HEK293 (cell line): ENCODE data around the gene SLC2A4.

Experiments used
- CTCF ChIA-PET: fragments of 350-600 bp; formaldehyde crosslinking; extraction: SDS; loops from one replicate; lab custom pipeline; 2021; ENCODE audit warnings: antibody characterized with exemption; lab: Yijun Ruan, JAX
- POLR2A ChIA-PET: fragments of 300-600 bp; formaldehyde crosslinking; extraction: SDS; loops from one replicate; lab custom pipeline; 2020; ENCODE audit warnings: antibody characterized with exemption, inconsistent platforms; lab: Yijun Ruan, JAX
- H3K27ac ChIP-seq: fragments of 200-500 bp; sonication (Bioruptor generic); 2 replicates; pipeline ENCODE4 v1.5.1; 2014; ENCODE audit warnings: low read depth, low read length, control low read depth, inconsistent platforms; ENCODE audit errors: extremely low read depth
- H3K36me3 ChIP-seq, 2 experiments: fragments of 200-500 bp in 1 of 2; sonication (Bioruptor generic) in 1 of 2; 1 replicate in 1 of 2; 2 replicates in 1 of 2; pipeline ENCODE4 v1.5.1; 2014 to 2017; ENCODE audit warnings: inconsistent platforms in 2 of 2, low read length in 2 of 2; ENCODE audit not compliant: control insufficient read depth in 2 of 2, insufficient read depth in 1 of 2
- H3K4me1 ChIP-seq: fragments of 200-500 bp; sonication (Bioruptor generic); 2 replicates; pipeline ENCODE4 v1.5.1; 2014; ENCODE audit warnings: mild to moderate bottlenecking, low read length, inconsistent platforms; ENCODE audit not compliant: control insufficient read depth, insufficient read depth
- H3K4me3 ChIP-seq: 2 replicates; pipeline ENCODE4 v1.5.1; 2011; ENCODE audit warnings: low read depth, mild to moderate bottlenecking, control low read depth, low read length, moderate library complexity
- H3K9me3 ChIP-seq: fragments of 200-500 bp; sonication (Bioruptor generic); 2 replicates; pipeline ENCODE4 v1.5.1; 2014; ENCODE audit warnings: low read depth, low read length, inconsistent platforms; ENCODE audit not compliant: control insufficient read depth, insufficient read depth
- GLIS2 ChIP-seq: fragments of 450-650 bp; formaldehyde crosslinking; IDR thresholded peaks from 2 replicates; pipeline ENCODE4 v1.5.1; 2016; ENCODE audit warnings: missing biosample characterization, missing genetic modification characterization
- INSM2 ChIP-seq: fragments of 450-650 bp; formaldehyde crosslinking; IDR thresholded peaks from 2 replicates; pipeline ENCODE4 v1.5.1; 2016; ENCODE audit warnings: missing biosample characterization, missing genetic modification characterization
- KLF1 ChIP-seq: fragments of 450-650 bp; formaldehyde crosslinking; IDR thresholded peaks from 2 replicates; pipeline ENCODE4 v1.5.1; 2016; ENCODE audit warnings: missing biosample characterization, missing genetic modification characterization
- KLF10 ChIP-seq: fragments of 450-650 bp; IDR thresholded peaks from 2 replicates; pipeline ENCODE4 v1.5.1; 2018; ENCODE audit warnings: missing biosample characterization, mild to moderate bottlenecking, missing genetic modification characterization
- PATZ1 ChIP-seq: fragments of 450-650 bp; formaldehyde crosslinking; IDR thresholded peaks from 2 replicates; pipeline ENCODE4 v1.5.1; 2016; ENCODE audit warnings: missing biosample characterization, missing genetic modification characterization
- PRDM6 ChIP-seq: fragments of 450-650 bp; formaldehyde crosslinking; IDR thresholded peaks from 2 replicates; pipeline ENCODE4 v1.5.1; 2017; ENCODE audit warnings: missing biosample characterization, missing genetic modification characterization
- SP2 ChIP-seq: fragments of 450-650 bp; formaldehyde crosslinking; IDR thresholded peaks from 2 replicates; pipeline ENCODE4 v1.5.1; 2016; ENCODE audit warnings: missing biosample characterization, missing genetic modification characterization
- ZBTB21 ChIP-seq: fragments of 450-650 bp; formaldehyde crosslinking; IDR thresholded peaks from 2 replicates; pipeline ENCODE4 v1.5.1; 2017; ENCODE audit warnings: missing biosample characterization, missing genetic modification characterization
- ZBTB26 ChIP-seq: fragments of 450-650 bp; formaldehyde crosslinking; optimal IDR thresholded peaks from 2 replicates; pipeline ENCODE3; 2016; ENCODE audit warnings: missing biosample characterization, mild to moderate bottlenecking, missing genetic modification characterization
- ZBTB49 ChIP-seq: fragments of 450-650 bp; formaldehyde crosslinking; IDR thresholded peaks from 2 replicates; pipeline ENCODE4 v1.5.1; 2016; ENCODE audit warnings: missing biosample characterization, missing genetic modification characterization, low read depth
- ZNF10 ChIP-seq: fragments of 450-650 bp; formaldehyde crosslinking; IDR thresholded peaks from 2 replicates; pipeline ENCODE4 v1.5.1; 2017; ENCODE audit warnings: missing biosample characterization, missing genetic modification characterization
- ZNF202 ChIP-seq: fragments of 450-650 bp; formaldehyde crosslinking; IDR thresholded peaks from 2 replicates; pipeline ENCODE4 v1.5.1; 2016; ENCODE audit warnings: missing biosample characterization, missing genetic modification characterization, borderline replicate concordance
- ZNF223 ChIP-seq: fragments of 450-650 bp; formaldehyde crosslinking; IDR thresholded peaks from 2 replicates; pipeline ENCODE4 v1.5.1; 2016; ENCODE audit warnings: missing biosample characterization, missing genetic modification characterization
- ZNF248 ChIP-seq: fragments of 450-650 bp; formaldehyde crosslinking; IDR thresholded peaks from 2 replicates; pipeline ENCODE4 v1.5.1; 2017; ENCODE audit warnings: missing biosample characterization, missing genetic modification characterization
- ZNF26 ChIP-seq: fragments of 450-650 bp; formaldehyde crosslinking; IDR thresholded peaks from 2 replicates; pipeline ENCODE4 v1.5.1; 2016; ENCODE audit warnings: missing biosample characterization, missing genetic modification characterization
- ZNF362 ChIP-seq: fragments of 450-650 bp; formaldehyde crosslinking; IDR thresholded peaks from 2 replicates; pipeline ENCODE4 v1.5.1; 2016; ENCODE audit warnings: missing biosample characterization, missing genetic modification characterization
- ZNF394 ChIP-seq: fragments of 450-650 bp; formaldehyde crosslinking; IDR thresholded peaks from 2 replicates; pipeline ENCODE4 v1.5.1; 2016; ENCODE audit warnings: missing biosample characterization, missing genetic modification characterization, mild to moderate bottlenecking, moderate library complexity, borderline replicate concordance
- ZNF433 ChIP-seq: fragments of 450-650 bp; formaldehyde crosslinking; IDR thresholded peaks from 2 replicates; pipeline ENCODE4 v1.5.1; 2016; ENCODE audit warnings: missing biosample characterization, missing genetic modification characterization, low read depth
- ZNF549 ChIP-seq: fragments of 450-650 bp; IDR thresholded peaks from 2 replicates; pipeline ENCODE4 v1.5.1; 2018; ENCODE audit warnings: missing biosample characterization, missing genetic modification characterization, mild to moderate bottlenecking, inconsistent platforms, moderate library complexity
- ZNF560 ChIP-seq: fragments of 450-650 bp; formaldehyde crosslinking; IDR thresholded peaks from 2 replicates; pipeline ENCODE4 v1.5.1; 2017; ENCODE audit warnings: missing biosample characterization, missing genetic modification characterization, borderline replicate concordance
- ZNF623 ChIP-seq: fragments of 450-650 bp; formaldehyde crosslinking; IDR thresholded peaks from 2 replicates; pipeline ENCODE4 v1.5.1; 2016; ENCODE audit warnings: missing biosample characterization, missing genetic modification characterization

The SLC2A4 gene

GRCh38 chr17:7293816-7294613, 12.5 kb downstream of the SLC2A4 start:
- peak; percentile 95 for TF ChIP-seq KLF1 (tag by site-specific recombination)
- TF ChIP-seq ZNF10 (tag by site-specific recombination) = no peak
- TF ChIP-seq ZNF248 (tag by site-specific recombination) = no peak
- no peak for TF ChIP-seq ZNF362 (tag by site-specific recombination)
- TF ChIP-seq SP2 (tag by site-specific recombination) = 0 out of 2 replicates have a peak, but pooled peaks have one; percentile 19
- no peak for TF ChIP-seq INSM2 (tag by site-specific recombination)
- TF ChIP-seq ZBTB49 (tag by site-specific recombination) = no peak
- TF ChIP-seq KLF10 = peak; percentile 34; the same call in 1 of the 2 replicates
- no peak for TF ChIP-seq ZBTB26 (tag by site-specific recombination)
- TF ChIP-seq ZNF549 (tag by site-specific recombination) = no peak
- TF ChIP-seq ZNF623 = no peak
- TF ChIP-seq PRDM6 = no peak
- TF ChIP-seq ZBTB21 (tag by site-specific recombination) = no peak
- no peak for TF ChIP-seq ZNF26 (tag by site-specific recombination)
- no peak for TF ChIP-seq ZNF394 (tag by site-specific recombination)
- no peak for TF ChIP-seq ZNF223 (tag by site-specific recombination)
- 0 out of 2 replicates have a peak, but pooled peaks have one; percentile 20 for TF ChIP-seq PATZ1 (tag by site-specific recombination)
- TF ChIP-seq GLIS2 (tag by site-specific recombination) = no peak
- TF ChIP-seq ZNF433 (tag by site-specific recombination) = no peak
- no peak for TF ChIP-seq ZNF202
- TF ChIP-seq ZNF560 (tag by site-specific recombination) = no peak
- H3K36me3 ChIP-seq = no peaks in the 10 kb centered on the region
- no peak overlapping the region; the same call in 1 of the 2 replicates for H3K27ac ChIP-seq
- POLR2A ChIA-PET = interaction anchor here (0.6 to 2.3 kb wide), 4 partner anchors 13 to 876 kb away, joined by 3 to 6 read pairs (median 4); partner anchors contain the start of genes DVL2, GABARAP and SLC2A4
- peaks cover 6% of the 10 kb centered on the region; the same call in 1 of the 2 replicates for H3K4me1 ChIP-seq
- H3K9me3 ChIP-seq = no peaks in the 10 kb centered on the region
- H3K4me3 ChIP-seq = no peak overlapping the region
- CTCF ChIA-PET = interaction anchor here (0.6 to 3.8 kb wide), 6 partner anchors 11 to 232 kb away, joined by 3 to 33 read pairs (median 4); partner anchors contain the start of gene SLC2A4
